Measurements from ENCODE around the gene TTLL6.

- TF ChIP-seq CHD2 (IDR thresholded peaks at IDR 0.05; ENCODE audit: low read depth, low read length), result no peak
- no peak for TF ChIP-seq SRF (CRISPR knock-in tag; IDR thresholded peaks at IDR 0.05)
These were observed 85.7 kb downstream of the TTLL6 start for GRCh38 chr17:48731355-48731754.
